DMS53 (cell line): ENCODE measurements around the gene PTPN23.
"Not testable (repeated sequence)": the region's sequence is repeated elsewhere in the genome, so short reads cannot be mapped to it uniquely, and the experiment has no call there.

Experiments
- DNase-seq: peaks from one replicate; lab custom pipeline; 2025; lab: John Stamatoyannopoulos, UW

PTPN23 gene

GRCh38 chr3:47441796-47442551, 61.2 kb downstream of the PTPN23 start:
- no peak for DNase-seq

GRCh38 chr3:47443611-47443995, 62.8 kb downstream of the PTPN23 start:
- peak; percentile 34 for DNase-seq

- no peak for DNase-seq
These were observed 63.3 kb downstream of the PTPN23 start for GRCh38 chr3:47444103-47444502.

GRCh38 chr3:47452453-47453215, 71.8 kb downstream of the PTPN23 start:
- DNase-seq: no peak

DNA sequence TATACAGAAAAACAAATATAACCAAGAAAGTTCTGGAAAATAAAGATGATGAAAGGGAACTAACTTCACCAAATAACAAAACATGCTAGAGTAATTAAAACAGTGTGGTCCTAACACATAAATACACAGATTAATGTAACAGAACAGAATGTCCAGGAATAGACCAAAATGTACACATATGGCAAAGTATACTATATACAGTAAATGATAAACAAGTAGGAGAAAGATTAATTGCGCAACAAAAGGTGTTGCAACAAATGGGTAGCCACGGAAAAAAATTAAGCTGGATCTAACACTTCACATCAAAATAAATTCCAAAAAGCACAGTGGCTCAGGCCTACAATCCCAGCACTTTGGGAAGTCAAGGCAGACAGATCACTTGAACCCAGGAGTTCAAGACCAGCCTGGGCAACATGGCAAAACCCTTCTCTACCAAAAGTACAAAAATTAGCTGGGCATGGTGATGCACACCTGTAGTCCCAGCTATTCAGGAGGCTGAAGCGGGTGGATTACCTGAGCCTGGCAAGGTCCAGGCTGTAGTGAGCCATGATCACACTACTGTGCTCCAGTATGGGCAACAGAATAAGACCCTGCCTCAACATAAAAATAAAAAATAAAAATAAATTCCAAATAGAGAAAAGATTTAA, 75.1 kb downstream of the PTPN23 start:
- no peak for DNase-seq

- no peak for DNase-seq
These were observed 76.2 kb downstream of the PTPN23 start for GRCh38 chr3:47456984-47457383.

GRCh38 chr3:47459534-47460085, 78.8 kb downstream of the PTPN23 start:
- DNase-seq: not testable (repeated sequence)
